Measurements from ENCODE around the gene SLAMF7. TPM values are rescaled to one million over a fixed set of nuclear protein-coding genes. Genes with fewer than 3 reads are reported as not detected.

The SLAMF7 gene
- total and polyA plus RNA-seq, 10 of the 15 experiments (the other 5 are each of a cell fraction or from before 2014, with no cell fraction given), result 66.6 to 284 (median 108) TPM

DNA sequence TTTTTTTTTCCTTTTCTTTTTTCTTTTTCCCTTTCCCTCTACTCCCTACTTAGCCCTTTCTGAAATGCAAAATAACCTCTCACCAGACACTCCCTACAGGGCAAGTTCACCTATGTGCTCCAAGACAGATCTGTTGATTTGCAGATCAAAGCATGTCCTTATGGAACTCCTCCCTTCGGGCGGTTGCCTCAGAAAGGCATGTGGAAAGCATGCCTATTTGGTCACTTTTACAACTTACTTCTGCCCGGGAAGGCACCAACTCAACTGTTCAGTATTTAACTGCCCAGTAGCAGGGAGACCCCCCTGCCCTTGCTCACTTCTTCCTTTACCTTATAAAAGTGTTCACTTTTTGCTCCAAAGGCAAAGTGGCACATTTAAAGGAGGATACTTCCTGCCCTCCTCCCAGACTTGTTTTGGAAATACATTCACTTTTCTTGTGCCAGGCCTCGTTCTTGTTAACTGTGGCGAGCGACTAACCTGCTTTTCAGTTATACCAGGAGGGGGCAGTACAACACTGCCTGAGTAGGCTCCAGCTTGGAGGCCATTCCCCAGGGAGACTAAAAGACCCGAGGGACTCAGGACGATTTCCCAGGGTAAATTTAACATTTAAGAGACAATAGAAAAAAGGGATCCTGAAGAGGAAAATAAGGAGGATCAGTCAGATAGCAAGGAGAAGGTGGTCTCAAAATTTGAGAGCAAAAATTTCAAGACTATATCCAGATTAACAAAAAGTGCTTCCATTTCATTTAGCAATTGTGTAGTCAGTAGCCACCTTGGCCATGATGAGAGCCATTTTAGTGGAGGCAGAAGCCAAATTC, 12.3 kb upstream of the SLAMF7 start (continued):
- TF ChIP-seq ZBTB40 (IDR thresholded peaks at IDR 0.05; ENCODE audit: borderline replicate concordance) (no peak; the same call in 1 of the 2 replicates), MEF2B (IDR thresholded peaks at IDR 0.05; ENCODE audit: partially characterized antibody, poor library complexity, severe bottlenecking) (peak; percentile 100), RAD51 (IDR thresholded peaks at IDR 0.05) (0 out of 2 replicates have a peak, but pooled peaks have one; percentile 8), SMAD1 (IDR thresholded peaks at IDR 0.05; ENCODE audit: low read depth, partially characterized antibody) (peak; percentile 74), TCF12 (IDR thresholded peaks at IDR 0.05; ENCODE audit: low read depth, low read length) (peak; percentile 96), HCFC1 (IDR thresholded peaks at IDR 0.05; ENCODE audit: low read length) (no peak), ATF7 (IDR thresholded peaks at IDR 0.05; ENCODE audit: low read depth) (peak; percentile 69), MTA2 (IDR thresholded peaks at IDR 0.05; ENCODE audit: low read depth) (0 out of 2 replicates have a peak, but pooled peaks have one; percentile 37), CHD2 (IDR thresholded peaks at IDR 0.05; ENCODE audit: borderline replicate concordance, low read depth, low read length) (no peak), YY1 (IDR thresholded peaks at IDR 0.05; ENCODE audit: low read depth, low read length) (peak; percentile 90), BHLHE40 (IDR thresholded peaks at IDR 0.05; ENCODE audit: borderline replicate concordance in 1 of 2, low read depth in 2 of 2, low read length in 1 of 2) (peak in 1 of 2 experiments; percentile 40; a peak in 2 of 4 replicates), NBN (IDR thresholded peaks at IDR 0.05) (peak; percentile 72), IKZF2 (IDR thresholded peaks at IDR 0.05) (peak; percentile 53 to 71; a peak in 1 of 4 replicates)
- TF ChIP-seq, protein P1, sequence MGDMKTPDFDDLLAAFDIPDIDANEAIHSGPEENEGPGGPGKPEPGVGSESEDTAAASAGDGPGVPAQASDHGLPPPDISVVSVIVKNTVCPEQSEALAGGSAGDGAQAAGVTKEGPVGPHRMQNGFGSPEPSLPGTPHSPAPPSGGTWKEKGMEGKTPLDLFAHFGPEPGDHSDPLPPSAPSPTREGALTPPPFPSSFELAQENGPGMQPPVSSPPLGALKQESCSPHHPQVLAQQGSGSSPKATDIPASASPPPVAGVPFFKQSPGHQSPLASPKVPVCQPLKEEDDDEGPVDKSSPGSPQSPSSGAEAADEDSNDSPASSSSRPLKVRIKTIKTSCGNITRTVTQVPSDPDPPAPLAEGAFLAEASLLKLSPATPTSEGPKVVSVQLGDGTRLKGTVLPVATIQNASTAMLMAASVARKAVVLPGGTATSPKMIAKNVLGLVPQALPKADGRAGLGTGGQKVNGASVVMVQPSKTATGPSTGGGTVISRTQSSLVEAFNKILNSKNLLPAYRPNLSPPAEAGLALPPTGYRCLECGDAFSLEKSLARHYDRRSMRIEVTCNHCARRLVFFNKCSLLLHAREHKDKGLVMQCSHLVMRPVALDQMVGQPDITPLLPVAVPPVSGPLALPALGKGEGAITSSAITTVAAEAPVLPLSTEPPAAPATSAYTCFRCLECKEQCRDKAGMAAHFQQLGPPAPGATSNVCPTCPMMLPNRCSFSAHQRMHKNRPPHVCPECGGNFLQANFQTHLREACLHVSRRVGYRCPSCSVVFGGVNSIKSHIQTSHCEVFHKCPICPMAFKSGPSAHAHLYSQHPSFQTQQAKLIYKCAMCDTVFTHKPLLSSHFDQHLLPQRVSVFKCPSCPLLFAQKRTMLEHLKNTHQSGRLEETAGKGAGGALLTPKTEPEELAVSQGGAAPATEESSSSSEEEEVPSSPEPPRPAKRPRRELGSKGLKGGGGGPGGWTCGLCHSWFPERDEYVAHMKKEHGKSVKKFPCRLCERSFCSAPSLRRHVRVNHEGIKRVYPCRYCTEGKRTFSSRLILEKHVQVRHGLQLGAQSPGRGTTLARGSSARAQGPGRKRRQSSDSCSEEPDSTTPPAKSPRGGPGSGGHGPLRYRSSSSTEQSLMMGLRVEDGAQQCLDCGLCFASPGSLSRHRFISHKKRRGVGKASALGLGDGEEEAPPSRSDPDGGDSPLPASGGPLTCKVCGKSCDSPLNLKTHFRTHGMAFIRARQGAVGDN (IDR thresholded peaks at IDR 0.05), result peak; percentile 93
- TF ChIP-seq, protein P2, sequence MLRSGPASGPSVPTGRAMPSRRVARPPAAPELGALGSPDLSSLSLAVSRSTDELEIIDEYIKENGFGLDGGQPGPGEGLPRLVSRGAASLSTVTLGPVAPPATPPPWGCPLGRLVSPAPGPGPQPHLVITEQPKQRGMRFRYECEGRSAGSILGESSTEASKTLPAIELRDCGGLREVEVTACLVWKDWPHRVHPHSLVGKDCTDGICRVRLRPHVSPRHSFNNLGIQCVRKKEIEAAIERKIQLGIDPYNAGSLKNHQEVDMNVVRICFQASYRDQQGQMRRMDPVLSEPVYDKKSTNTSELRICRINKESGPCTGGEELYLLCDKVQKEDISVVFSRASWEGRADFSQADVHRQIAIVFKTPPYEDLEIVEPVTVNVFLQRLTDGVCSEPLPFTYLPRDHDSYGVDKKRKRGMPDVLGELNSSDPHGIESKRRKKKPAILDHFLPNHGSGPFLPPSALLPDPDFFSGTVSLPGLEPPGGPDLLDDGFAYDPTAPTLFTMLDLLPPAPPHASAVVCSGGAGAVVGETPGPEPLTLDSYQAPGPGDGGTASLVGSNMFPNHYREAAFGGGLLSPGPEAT (IDR thresholded peaks at IDR 0.05; ENCODE audit: low read depth), result peak; percentile 50
- TF ChIP-seq, protein P3, sequence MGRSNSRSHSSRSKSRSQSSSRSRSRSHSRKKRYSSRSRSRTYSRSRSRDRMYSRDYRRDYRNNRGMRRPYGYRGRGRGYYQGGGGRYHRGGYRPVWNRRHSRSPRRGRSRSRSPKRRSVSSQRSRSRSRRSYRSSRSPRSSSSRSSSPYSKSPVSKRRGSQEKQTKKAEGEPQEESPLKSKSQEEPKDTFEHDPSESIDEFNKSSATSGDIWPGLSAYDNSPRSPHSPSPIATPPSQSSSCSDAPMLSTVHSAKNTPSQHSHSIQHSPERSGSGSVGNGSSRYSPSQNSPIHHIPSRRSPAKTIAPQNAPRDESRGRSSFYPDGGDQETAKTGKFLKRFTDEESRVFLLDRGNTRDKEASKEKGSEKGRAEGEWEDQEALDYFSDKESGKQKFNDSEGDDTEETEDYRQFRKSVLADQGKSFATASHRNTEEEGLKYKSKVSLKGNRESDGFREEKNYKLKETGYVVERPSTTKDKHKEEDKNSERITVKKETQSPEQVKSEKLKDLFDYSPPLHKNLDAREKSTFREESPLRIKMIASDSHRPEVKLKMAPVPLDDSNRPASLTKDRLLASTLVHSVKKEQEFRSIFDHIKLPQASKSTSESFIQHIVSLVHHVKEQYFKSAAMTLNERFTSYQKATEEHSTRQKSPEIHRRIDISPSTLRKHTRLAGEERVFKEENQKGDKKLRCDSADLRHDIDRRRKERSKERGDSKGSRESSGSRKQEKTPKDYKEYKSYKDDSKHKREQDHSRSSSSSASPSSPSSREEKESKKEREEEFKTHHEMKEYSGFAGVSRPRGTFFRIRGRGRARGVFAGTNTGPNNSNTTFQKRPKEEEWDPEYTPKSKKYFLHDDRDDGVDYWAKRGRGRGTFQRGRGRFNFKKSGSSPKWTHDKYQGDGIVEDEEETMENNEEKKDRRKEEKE (IDR thresholded peaks at IDR 0.05), result no peak

Measured in GM12878 (cell line).